SK-N-SH (cell line): ENCODE results near the gene PANK4. TPM values are rescaled to one million over a fixed set of nuclear protein-coding genes. Genes with fewer than 3 reads are reported as not detected.

ENCODE experiments used
- CTCF ChIA-PET: fragments of 300-600, 350-600 bp; formaldehyde crosslinking; extraction: SDS; loops from one replicate; lab custom pipeline; 2021; lab: Yijun Ruan, JAX
- POLR2A ChIA-PET: fragments of 350-600 bp; sonication (Branson Sonifier 250); formaldehyde crosslinking; extraction: SDS; loops from one replicate; lab custom pipeline; 2020; ENCODE audit warnings: antibody characterized with exemption, inconsistent platforms; lab: Yijun Ruan, JAX
- DNase-seq: peaks from one replicate; pipeline ENCODE4 v3.0.0; 2012
- H2AFZ ChIP-seq: fragments of 200-600 bp; sonication (generic); 2 replicates; pipeline ENCODE4 v1.8.1; 2016; ENCODE audit warnings: antibody characterized with exemption, mild to moderate bottlenecking, low read depth
- H3F3A ChIP-seq: fragments of 200-600 bp; sonication (generic); replicated peaks from 2 replicates; pipeline ENCODE3; 2016; ENCODE audit warnings: antibody characterized with exemption, mild to moderate bottlenecking; ENCODE audit not compliant: insufficient read depth
- H3K27ac ChIP-seq, 2 experiments: fragments of 200-500 bp in 1 of 2; fragments of 200-600 bp in 1 of 2; sonication (Bioruptor generic) in 1 of 2; sonication (generic), shearing (Covaris generic) in 1 of 2; 2 replicates each; pipeline versions ENCODE4 v1.5.1 to v1.6.1; 2014 to 2016; ENCODE audit warnings: low read depth in 2 of 2, inconsistent platforms in 1 of 2, low read length in 1 of 2, mild to moderate bottlenecking in 1 of 2, mixed read lengths in 1 of 2
- H3K27me3 ChIP-seq: fragments of 200-600 bp; sonication (generic), shearing (Covaris generic); 2 replicates; pipeline ENCODE4 v1.6.1; 2016; ENCODE audit warnings: mixed run types; ENCODE audit not compliant: insufficient read depth
- H3K36me3 ChIP-seq, 2 experiments: fragments of 200-500 bp in 1 of 2; fragments of 200-600 bp in 1 of 2; sonication (Bioruptor generic) in 1 of 2; sonication (generic) in 1 of 2; replicated peaks in 1 of 2; 2 replicates each; pipeline versions ENCODE3 to v1.5.1; 2014 to 2016; ENCODE audit warnings: low read length in 1 of 2, mild to moderate bottlenecking in 1 of 2; ENCODE audit not compliant: insufficient read depth in 2 of 2, control insufficient read depth in 1 of 2
- H3K4me1 ChIP-seq, 2 experiments: fragments of 200-500 bp in 1 of 2; fragments of 200-600 bp in 1 of 2; sonication (Bioruptor generic) in 1 of 2; sonication (generic), shearing (Covaris generic) in 1 of 2; 2 replicates each; pipeline versions ENCODE4 v1.5.1 to v1.6.1; 2014 to 2016; ENCODE audit warnings: low read depth in 1 of 2, low read length in 1 of 2, mixed run types in 1 of 2; ENCODE audit not compliant: insufficient read depth in 2 of 2, control insufficient read depth in 1 of 2
- H3K4me2 ChIP-seq: fragments of 200-600 bp; sonication (generic), shearing (Covaris generic); 2 replicates; pipeline ENCODE4 v1.6.1; 2017; ENCODE audit warnings: mixed run types
- H3K4me3 ChIP-seq, 2 experiments: fragments of 200-500 bp in 1 of 2; fragments of 200-600 bp in 1 of 2; sonication (Bioruptor generic) in 1 of 2; sonication (generic), shearing (Covaris generic) in 1 of 2; 2 replicates each; pipeline versions ENCODE4 v1.5.1 to v1.8.1; 2014 to 2016; ENCODE audit warnings: low read depth in 2 of 2, inconsistent platforms in 1 of 2, low read length in 1 of 2, mild to moderate bottlenecking in 1 of 2, mixed read lengths in 1 of 2, moderate library complexity in 1 of 2
- H3K79me2 ChIP-seq: fragments of 200-600 bp; sonication (generic); 2 replicates; pipeline ENCODE4 v1.8.1; 2017; ENCODE audit warnings: mild to moderate bottlenecking; ENCODE audit not compliant: insufficient read depth
- H3K9ac ChIP-seq: fragments of 200-600 bp; sonication (generic); 2 replicates; pipeline ENCODE4 v1.6.1; 2017; ENCODE audit warnings: mixed run types
- H3K9me2 ChIP-seq: fragments of 200-600 bp; sonication (generic); 2 replicates; pipeline ENCODE4 v1.6.1; 2017; ENCODE audit warnings: mixed run types
- H3K9me3 ChIP-seq: fragments of 200-600 bp; sonication (generic); 2 replicates; pipeline ENCODE4 v1.6.1; 2017; ENCODE audit warnings: mixed run types, mild to moderate bottlenecking, moderate library complexity
- H4K20me1 ChIP-seq: fragments of 200-600 bp; sonication (generic); 2 replicates; pipeline ENCODE4 v1.6.1; 2017; ENCODE audit warnings: mild to moderate bottlenecking, mixed run types; ENCODE audit not compliant: insufficient read depth
- FOSL2 ChIP-seq: IDR thresholded peaks from 2 replicates; pipeline ENCODE4 v1.4.0; 2012; ENCODE audit warnings: low read depth, mild to moderate bottlenecking, moderate library complexity, borderline replicate concordance
- FOXJ3 ChIP-seq: sonication (generic); formaldehyde crosslinking; IDR thresholded peaks from 2 replicates; pipeline ENCODE4 v1.5.1; 2020; ENCODE audit warnings: mild to moderate bottlenecking, missing genetic modification reagents
- FOXM1 ChIP-seq: IDR thresholded peaks from 2 replicates; pipeline ENCODE4 v1.4.0; 2012; ENCODE audit warnings: low read depth, mild to moderate bottlenecking
- GABPA ChIP-seq: IDR thresholded peaks from 2 replicates; pipeline ENCODE4 v1.4.0; 2012; ENCODE audit warnings: low read depth, mild to moderate bottlenecking
- GATA2 ChIP-seq: sonication (generic); formaldehyde crosslinking; IDR thresholded peaks from 2 replicates; pipeline ENCODE4 v1.5.0; 2020; ENCODE audit warnings: mild to moderate bottlenecking, missing genetic modification reagents
- JUND ChIP-seq: IDR thresholded peaks from 2 replicates; pipeline ENCODE4 v1.4.0; 2012
- NRF1 ChIP-seq: IDR thresholded peaks from 2 replicates; pipeline ENCODE4 v1.6.1; 2012; ENCODE audit warnings: low read depth, mild to moderate bottlenecking, low read length
- PBX3 ChIP-seq: IDR thresholded peaks from 2 replicates; pipeline ENCODE4; 2012
- RXRA ChIP-seq: IDR thresholded peaks from 2 replicates; pipeline ENCODE4 v1.4.0; 2012; ENCODE audit warnings: low read depth, mild to moderate bottlenecking, borderline replicate concordance
- TAF1 ChIP-seq: IDR thresholded peaks from 2 replicates; pipeline ENCODE4 v1.6.1; 2012; ENCODE audit warnings: low read depth, mild to moderate bottlenecking, low read length, moderate library complexity, borderline replicate concordance
- TCF12 ChIP-seq: IDR thresholded peaks from 2 replicates; pipeline ENCODE4 v1.4.0; 2012
- YY1 ChIP-seq: IDR thresholded peaks from 2 replicates; pipeline ENCODE4 v1.4.0; 2012; ENCODE audit warnings: low read depth, mild to moderate bottlenecking
- WGBS: methylation state at CpG from one replicate; pipeline ENCODE4 v1.1.6; 2017; ENCODE audit warnings: low lambda C conversion rate; 5-methylcytosine and 5-hydroxymethylcytosine counted together
- polyA plus RNA-seq, 3 experiments: library from polyadenylated mRNA; depleted of rRNA; stranded (reverse); fragments of >200 nt; gene quantifications; 2 replicates each; pipeline ENCODE4 v1.2.3, GENCODE V29; 2012
- TF ChIP-seq, protein P1 (sequence below): fragments of 200-600 bp; sonication (generic); IDR thresholded peaks from 2 replicates; pipeline ENCODE4 v1.6.1; 2017; ENCODE audit warnings: antibody characterized with exemption, mild to moderate bottlenecking, moderate library complexity
- TF ChIP-seq, protein P2 (sequence below): IDR thresholded peaks from 2 replicates; pipeline ENCODE4 v1.6.1; 2012; ENCODE audit warnings: mild to moderate bottlenecking, low read depth, low read length, moderate library complexity

Gene PANK4
- polyA plus RNA-seq, 1 of the 3 experiments (the other 2 are of a cell fraction) = 16.6 TPM

GRCh38 chr1:2540816-2541492 is 14.6 kb upstream of the PANK4 start:
- TF ChIP-seq FOXJ3 (CRISPR knock-in tag) = no peak
- TF ChIP-seq TCF12 = no peak
- 51% methylated on average over 20 of the region's 39 CpGs for WGBS
- Histone ChIP-seq H3K27me3 (no peaks in the 10 kb centered on the region), H4K20me1 (no peaks in the 10 kb centered on the region), H3K79me2 (no peaks in the 10 kb centered on the region), H3K4me2 (no peak overlapping the region), H3K4me3 (no peak overlapping the region), H2AFZ (no peak overlapping the region), H3K27ac (no peak overlapping the region), H3F3A (no peaks in the 10 kb centered on the region), H3K9ac (no peak overlapping the region), H3K36me3 (no peaks in the 10 kb centered on the region), H3K9me2 (no peaks in the 10 kb centered on the region), H3K4me1 (peaks cover 0 to 42% of the 10 kb centered on the region in 2 experiments; a peak in 1 of 4 replicates), H3K9me3 (no peaks in the 10 kb centered on the region)
- ChIA-PET POLR2A (no interaction called here), CTCF (interaction anchor here (0.8 kb wide), 1 partner anchor 10 kb away, joined by 3 read pairs; no protein-coding TSS in a partner anchor)
- DNase-seq = peak; percentile 60

DNA sequence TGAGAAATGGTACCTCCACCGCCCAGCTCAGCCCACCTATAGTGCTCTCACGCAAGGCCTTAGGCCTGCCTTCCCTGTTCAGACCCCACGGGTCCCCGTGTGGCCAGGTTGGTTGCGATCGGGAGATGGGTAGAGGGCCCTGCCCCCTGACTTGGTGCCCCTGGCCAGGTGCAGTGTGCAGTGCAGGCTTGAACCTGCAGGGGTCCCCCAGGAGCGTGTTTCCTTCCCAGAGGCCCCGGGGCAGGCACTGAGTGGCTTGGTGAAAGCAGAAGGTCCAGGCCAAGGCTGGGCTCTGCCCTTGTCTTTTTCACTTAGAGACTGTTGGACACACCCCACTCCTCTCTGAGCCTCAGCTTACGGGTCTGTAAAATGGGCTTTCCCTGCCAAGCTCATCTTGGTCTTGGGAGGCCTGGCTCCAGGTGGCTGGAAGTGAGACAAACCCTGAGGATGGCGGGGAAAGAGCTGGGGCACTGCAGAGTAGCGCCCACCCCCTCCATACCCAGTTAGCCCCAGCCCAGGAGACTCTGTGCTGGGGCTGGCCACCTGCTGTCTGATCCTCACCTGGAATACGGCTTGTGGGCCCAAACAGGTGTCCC is 13.0 kb upstream of the PANK4 start:
- DNase-seq = no peak
- H3K79me2 ChIP-seq = no peaks in the 10 kb centered on the region
- H4K20me1 ChIP-seq = no peaks in the 10 kb centered on the region
- H3K27me3 ChIP-seq = no peaks in the 10 kb centered on the region
- H3K9me3 ChIP-seq = no peaks in the 10 kb centered on the region
- POLR2A ChIA-PET = interaction anchor here (0.7 kb wide), 1 partner anchor 69 kb away, joined by 3 read pairs; no protein-coding TSS in a partner anchor
- no peak overlapping the region for H3K4me2 ChIP-seq
- CTCF ChIA-PET = interaction anchor here (0.7 to 1.0 kb wide), 3 partner anchors 12 to 69 kb away, joined by 3 read pairs; no protein-coding TSS in a partner anchor
- TF ChIP-seq, protein P1, sequence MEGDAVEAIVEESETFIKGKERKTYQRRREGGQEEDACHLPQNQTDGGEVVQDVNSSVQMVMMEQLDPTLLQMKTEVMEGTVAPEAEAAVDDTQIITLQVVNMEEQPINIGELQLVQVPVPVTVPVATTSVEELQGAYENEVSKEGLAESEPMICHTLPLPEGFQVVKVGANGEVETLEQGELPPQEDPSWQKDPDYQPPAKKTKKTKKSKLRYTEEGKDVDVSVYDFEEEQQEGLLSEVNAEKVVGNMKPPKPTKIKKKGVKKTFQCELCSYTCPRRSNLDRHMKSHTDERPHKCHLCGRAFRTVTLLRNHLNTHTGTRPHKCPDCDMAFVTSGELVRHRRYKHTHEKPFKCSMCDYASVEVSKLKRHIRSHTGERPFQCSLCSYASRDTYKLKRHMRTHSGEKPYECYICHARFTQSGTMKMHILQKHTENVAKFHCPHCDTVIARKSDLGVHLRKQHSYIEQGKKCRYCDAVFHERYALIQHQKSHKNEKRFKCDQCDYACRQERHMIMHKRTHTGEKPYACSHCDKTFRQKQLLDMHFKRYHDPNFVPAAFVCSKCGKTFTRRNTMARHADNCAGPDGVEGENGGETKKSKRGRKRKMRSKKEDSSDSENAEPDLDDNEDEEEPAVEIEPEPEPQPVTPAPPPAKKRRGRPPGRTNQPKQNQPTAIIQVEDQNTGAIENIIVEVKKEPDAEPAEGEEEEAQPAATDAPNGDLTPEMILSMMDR = peak; percentile 38; the same call in 1 of the 2 replicates
- TF ChIP-seq YY1 = no peak
- no peak overlapping the region for H3K9ac ChIP-seq
- H2AFZ ChIP-seq = no peak overlapping the region
- H3K36me3 ChIP-seq = no peaks in the 10 kb centered on the region
- H3K4me1 ChIP-seq = peaks cover 0 to 30% of the 10 kb centered on the region in 2 experiments; a peak in 1 of 4 replicates
- no peak overlapping the region for H3K27ac ChIP-seq
- WGBS = 64% methylated on average over 3 of the region's 12 CpGs
- H3F3A ChIP-seq = no peaks in the 10 kb centered on the region
- H3K9me2 ChIP-seq = no peaks in the 10 kb centered on the region
- H3K4me3 ChIP-seq = no peak overlapping the region

DNA sequence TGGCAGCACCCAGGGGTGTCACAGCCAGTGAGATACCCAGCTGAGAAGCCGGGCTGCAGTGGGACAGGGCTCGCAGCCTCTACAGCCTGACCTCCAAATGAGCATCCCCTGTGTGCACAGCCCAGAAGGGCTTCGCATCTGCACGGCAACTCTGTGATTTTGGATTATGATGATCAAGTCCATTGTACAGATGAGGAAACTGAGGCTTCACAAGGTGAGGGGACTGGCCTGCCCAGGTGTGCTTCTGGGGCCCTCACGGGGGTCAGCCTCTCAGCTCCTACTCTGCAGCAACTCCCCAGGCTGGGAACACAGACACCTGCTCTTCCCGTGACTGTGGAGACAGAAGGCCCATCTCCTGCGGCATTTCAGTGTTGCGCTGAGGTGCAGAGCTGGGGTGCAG is 12.5 kb upstream of the PANK4 start:
- Histone ChIP-seq H3K9me3 (no peaks in the 10 kb centered on the region), H3K4me2 (no peak overlapping the region), H3K27ac (no peak overlapping the region), H3K4me1 (peaks cover 0 to 25% of the 10 kb centered on the region in 2 experiments; a peak in 1 of 4 replicates), H2AFZ (no peak overlapping the region), H3K27me3 (no peaks in the 10 kb centered on the region), H3K4me3 (no peak overlapping the region), H3K36me3 (no peaks in the 10 kb centered on the region), H3K9me2 (no peaks in the 10 kb centered on the region), H3K9ac (no peak overlapping the region), H4K20me1 (no peaks in the 10 kb centered on the region), H3F3A (no peaks in the 10 kb centered on the region), H3K79me2 (no peaks in the 10 kb centered on the region)
- no peak for DNase-seq
- ChIA-PET CTCF (interaction anchor here (0.7 to 1.0 kb wide), 2 partner anchors 11 to 68 kb away, joined by 3 read pairs; no protein-coding TSS in a partner anchor), POLR2A (interaction anchor here (0.7 kb wide), 1 partner anchor 69 kb away, joined by 3 read pairs; no protein-coding TSS in a partner anchor)
- WGBS = no CpG with 5 or more reads among the region's 8 CpGs
- TF ChIP-seq PBX3 (no peak), JUND (no peak), FOXM1 (no peak), RXRA (no peak), TAF1 (no peak), TCF12 (no peak), GATA2 (CRISPR knock-in tag) (no peak), NRF1 (no peak), GABPA (no peak), FOSL2 (no peak)
- TF ChIP-seq, protein P2, sequence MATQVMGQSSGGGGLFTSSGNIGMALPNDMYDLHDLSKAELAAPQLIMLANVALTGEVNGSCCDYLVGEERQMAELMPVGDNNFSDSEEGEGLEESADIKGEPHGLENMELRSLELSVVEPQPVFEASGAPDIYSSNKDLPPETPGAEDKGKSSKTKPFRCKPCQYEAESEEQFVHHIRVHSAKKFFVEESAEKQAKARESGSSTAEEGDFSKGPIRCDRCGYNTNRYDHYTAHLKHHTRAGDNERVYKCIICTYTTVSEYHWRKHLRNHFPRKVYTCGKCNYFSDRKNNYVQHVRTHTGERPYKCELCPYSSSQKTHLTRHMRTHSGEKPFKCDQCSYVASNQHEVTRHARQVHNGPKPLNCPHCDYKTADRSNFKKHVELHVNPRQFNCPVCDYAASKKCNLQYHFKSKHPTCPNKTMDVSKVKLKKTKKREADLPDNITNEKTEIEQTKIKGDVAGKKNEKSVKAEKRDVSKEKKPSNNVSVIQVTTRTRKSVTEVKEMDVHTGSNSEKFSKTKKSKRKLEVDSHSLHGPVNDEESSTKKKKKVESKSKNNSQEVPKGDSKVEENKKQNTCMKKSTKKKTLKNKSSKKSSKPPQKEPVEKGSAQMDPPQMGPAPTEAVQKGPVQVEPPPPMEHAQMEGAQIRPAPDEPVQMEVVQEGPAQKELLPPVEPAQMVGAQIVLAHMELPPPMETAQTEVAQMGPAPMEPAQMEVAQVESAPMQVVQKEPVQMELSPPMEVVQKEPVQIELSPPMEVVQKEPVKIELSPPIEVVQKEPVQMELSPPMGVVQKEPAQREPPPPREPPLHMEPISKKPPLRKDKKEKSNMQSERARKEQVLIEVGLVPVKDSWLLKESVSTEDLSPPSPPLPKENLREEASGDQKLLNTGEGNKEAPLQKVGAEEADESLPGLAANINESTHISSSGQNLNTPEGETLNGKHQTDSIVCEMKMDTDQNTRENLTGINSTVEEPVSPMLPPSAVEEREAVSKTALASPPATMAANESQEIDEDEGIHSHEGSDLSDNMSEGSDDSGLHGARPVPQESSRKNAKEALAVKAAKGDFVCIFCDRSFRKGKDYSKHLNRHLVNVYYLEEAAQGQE = no peak
